ENCODE results near the gene PSMD9. TPM values are rescaled to one million over a fixed set of nuclear protein-coding genes. Genes with fewer than 3 reads are reported as not detected.

The PSMD9 gene
- total RNA-seq, 2 donors from 2014 or later: 46.1 to 68.3 TPM

DNA sequence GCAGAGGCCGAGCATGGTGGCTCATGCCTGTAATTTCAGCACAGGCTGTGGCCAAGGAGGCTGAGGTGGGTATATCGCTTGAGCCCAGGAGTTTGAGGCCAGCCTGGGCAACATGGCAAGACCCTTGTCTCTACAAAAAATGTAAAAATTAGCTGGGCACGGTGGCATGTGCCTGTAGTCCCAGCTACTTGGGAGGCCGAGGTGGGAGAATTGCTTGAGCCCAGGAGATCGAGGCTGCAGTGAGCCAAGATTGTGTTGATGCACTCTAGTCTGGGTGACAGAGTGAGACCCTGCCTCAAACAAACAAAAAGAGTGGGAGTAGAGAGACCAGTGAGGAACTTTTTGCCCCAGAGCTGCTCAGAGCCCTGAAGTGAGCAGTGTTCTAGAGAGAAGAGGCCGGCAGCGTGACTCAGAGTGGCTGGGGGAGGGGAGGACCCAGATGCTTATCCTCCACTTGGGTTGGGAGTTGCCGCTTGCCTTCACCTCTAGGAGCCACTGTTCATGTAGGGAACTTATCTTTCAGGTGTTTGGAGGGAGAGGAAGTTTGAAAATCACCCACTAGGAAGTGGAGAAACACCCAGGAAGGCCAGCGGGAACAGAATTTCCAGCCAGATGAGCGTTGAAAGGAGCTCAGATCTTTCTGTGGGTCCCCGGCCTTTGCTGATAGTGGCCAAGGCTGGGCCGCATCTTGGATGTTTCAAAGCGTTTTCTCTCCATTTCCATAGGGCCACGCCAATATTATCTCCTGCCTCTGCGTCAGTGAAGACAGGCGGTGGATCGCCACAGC, 45.1 kb downstream of the PSMD9 start:
- Histone ChIP-seq H3K9ac (ENCODE audit: low read depth in 2 of 2, low read length in 2 of 2) (no peak overlapping the region), H3K9me3 (no peaks in the 10 kb centered on the region), H3K27me3 (no peaks in the 10 kb centered on the region), H3K27ac (no peak overlapping the region), H3K4me1 (no peaks in the 10 kb centered on the region), H3K4me3 (no peak overlapping the region), H3K36me3 (no peaks in the 10 kb centered on the region)
- DNase-seq: no peak
- intact Hi-C loops (cut with DNase I): no loop called here
- TF ChIP-seq, protein P1, sequence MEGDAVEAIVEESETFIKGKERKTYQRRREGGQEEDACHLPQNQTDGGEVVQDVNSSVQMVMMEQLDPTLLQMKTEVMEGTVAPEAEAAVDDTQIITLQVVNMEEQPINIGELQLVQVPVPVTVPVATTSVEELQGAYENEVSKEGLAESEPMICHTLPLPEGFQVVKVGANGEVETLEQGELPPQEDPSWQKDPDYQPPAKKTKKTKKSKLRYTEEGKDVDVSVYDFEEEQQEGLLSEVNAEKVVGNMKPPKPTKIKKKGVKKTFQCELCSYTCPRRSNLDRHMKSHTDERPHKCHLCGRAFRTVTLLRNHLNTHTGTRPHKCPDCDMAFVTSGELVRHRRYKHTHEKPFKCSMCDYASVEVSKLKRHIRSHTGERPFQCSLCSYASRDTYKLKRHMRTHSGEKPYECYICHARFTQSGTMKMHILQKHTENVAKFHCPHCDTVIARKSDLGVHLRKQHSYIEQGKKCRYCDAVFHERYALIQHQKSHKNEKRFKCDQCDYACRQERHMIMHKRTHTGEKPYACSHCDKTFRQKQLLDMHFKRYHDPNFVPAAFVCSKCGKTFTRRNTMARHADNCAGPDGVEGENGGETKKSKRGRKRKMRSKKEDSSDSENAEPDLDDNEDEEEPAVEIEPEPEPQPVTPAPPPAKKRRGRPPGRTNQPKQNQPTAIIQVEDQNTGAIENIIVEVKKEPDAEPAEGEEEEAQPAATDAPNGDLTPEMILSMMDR (IDR thresholded peaks at IDR 0.05): no peak

DNA sequence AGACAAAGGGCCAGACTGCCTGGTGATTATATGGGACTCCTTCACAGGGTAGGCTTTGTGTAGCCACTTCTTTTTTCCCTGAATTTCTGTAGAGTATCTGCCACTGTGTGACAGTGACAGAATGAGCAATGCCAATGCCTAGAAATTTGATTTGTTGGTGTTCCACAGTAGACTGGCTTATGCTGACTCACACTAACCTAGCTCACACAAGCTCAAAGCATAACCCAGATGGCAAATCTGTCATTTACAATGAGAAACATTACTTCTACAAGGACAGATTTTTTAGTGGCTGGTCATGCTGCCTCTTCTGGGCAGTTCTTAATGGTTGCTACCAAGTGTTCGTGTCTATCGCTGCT, 45.7 kb downstream of the PSMD9 start:
- no peaks in the 10 kb centered on the region for H3K4me1 ChIP-seq
- TF ChIP-seq, protein P1 (IDR thresholded peaks at IDR 0.05): no peak
- H3K9ac ChIP-seq (ENCODE audit: low read depth in 2 of 2, low read length in 2 of 2): no peak overlapping the region
- no peak overlapping the region for H3K4me3 ChIP-seq
- DNase-seq: no peak
- H3K9me3 ChIP-seq: no peaks in the 10 kb centered on the region
- H3K27ac ChIP-seq: no peak overlapping the region
- intact Hi-C loops (cut with DNase I): no loop called here
- no peaks in the 10 kb centered on the region for H3K27me3 ChIP-seq
- no peaks in the 10 kb centered on the region for H3K36me3 ChIP-seq

DNA sequence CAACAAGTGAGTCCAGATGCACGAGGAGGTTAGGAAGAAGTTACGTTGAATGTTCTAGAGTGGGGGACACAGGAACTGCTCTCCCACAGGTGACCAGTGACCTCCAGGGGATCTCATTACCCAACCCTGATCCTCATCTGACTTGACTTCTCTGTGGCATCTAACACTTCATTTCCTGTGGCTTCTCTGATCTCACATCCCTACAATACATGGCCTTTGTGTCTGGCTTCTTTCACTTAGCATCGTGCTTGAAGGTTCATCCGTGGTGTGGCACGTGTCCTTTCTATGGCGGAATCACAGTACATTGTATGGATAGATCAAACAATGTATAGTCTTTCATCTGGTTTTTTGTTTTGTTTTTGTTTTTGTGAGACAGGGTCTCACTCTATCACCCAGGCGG, 49.1 kb downstream of the PSMD9 start:
- no peaks in the 10 kb centered on the region for H3K4me1 ChIP-seq
- H3K27me3 ChIP-seq: no peaks in the 10 kb centered on the region
- no peak overlapping the region for H3K9ac ChIP-seq (ENCODE audit: low read depth in 2 of 2, low read length in 2 of 2)
- no peaks in the 10 kb centered on the region for H3K36me3 ChIP-seq
- H3K4me3 ChIP-seq: no peak overlapping the region
- intact Hi-C loops (cut with DNase I): no loop called here
- H3K27ac ChIP-seq: no peak overlapping the region
- TF ChIP-seq, protein P1 (IDR thresholded peaks at IDR 0.05): no peak
- no peaks in the 10 kb centered on the region for H3K9me3 ChIP-seq
- no peak for DNase-seq

DNA sequence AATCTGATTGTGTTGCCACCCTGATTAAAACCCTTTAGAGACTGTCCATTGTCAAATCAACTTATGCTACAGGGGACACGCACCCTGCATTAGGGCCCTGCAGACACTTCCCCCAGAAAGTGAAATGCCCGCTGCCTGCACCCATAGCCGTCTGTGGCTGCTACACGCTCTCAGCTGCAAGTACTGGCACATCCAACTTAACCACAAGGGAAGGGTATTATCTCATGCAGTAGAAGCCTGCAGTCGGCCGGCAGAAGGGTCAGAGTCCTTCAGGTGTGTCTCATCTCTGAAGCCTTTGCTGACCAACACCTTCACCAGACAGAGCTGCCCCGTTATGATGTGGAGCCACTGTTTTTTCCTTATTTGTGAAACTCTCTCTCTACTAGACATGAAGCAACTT, 50.6 kb downstream of the PSMD9 start:
- no peaks in the 10 kb centered on the region for H3K9me3 ChIP-seq
- no peaks in the 10 kb centered on the region for H3K36me3 ChIP-seq
- no peaks in the 10 kb centered on the region for H3K27me3 ChIP-seq
- intact Hi-C loops (cut with DNase I): no loop called here
- H3K4me1 ChIP-seq: no peaks in the 10 kb centered on the region
- no peak overlapping the region for H3K9ac ChIP-seq (ENCODE audit: low read depth in 2 of 2, low read length in 2 of 2)
- no peak overlapping the region for H3K4me3 ChIP-seq
- DNase-seq: no peak
- TF ChIP-seq, protein P1 (IDR thresholded peaks at IDR 0.05): no peak
- no peak overlapping the region for H3K27ac ChIP-seq

DNA sequence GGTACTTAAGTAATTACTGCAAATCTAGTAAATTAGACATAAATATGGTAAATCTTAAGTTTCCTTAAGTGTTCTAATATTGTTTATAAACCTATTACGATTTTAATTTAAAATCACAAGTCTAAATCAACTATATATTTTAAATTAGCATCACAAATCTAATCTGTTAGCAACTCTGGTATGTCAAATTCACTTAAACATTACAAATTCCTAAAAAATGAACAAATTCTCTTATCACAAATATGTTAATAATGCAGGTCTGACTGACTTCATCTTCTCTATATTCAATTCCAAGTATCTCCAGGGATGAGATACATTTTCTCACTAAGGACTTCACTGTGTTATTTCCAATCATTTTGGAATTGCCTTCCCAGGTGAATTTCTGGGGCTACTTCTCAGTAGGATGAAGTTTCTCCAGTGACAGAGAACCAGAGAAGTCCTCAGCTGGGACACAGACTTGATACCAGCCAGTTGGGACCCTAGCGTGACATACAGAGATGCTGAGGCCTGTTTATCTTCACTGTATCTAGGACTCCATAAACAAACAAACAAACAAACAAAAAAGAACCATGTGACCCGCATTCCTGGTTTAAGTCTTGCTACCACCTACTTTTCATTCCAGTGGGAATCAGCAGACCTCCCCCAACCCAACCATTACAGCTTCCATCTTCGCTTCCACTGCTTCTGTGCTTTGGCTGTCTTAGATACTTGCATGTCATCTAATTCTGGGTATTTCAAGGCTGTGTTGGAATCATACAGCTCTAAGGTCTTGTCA, 51.6 kb downstream of the PSMD9 start:
- TF ChIP-seq, protein P1 (IDR thresholded peaks at IDR 0.05): no peak
- no peak overlapping the region for H3K9ac ChIP-seq (ENCODE audit: low read depth in 2 of 2, low read length in 2 of 2)
- no peaks in the 10 kb centered on the region for H3K9me3 ChIP-seq
- H3K27ac ChIP-seq: no peak overlapping the region
- intact Hi-C loops (cut with DNase I): no loop called here
- no peaks in the 10 kb centered on the region for H3K27me3 ChIP-seq
- no peaks in the 10 kb centered on the region for H3K4me1 ChIP-seq
- no peaks in the 10 kb centered on the region for H3K36me3 ChIP-seq
- DNase-seq: no peak
- no peak overlapping the region for H3K4me3 ChIP-seq
